Epithelial cell of proximal tubule (primary cell): ENCODE results near the gene KCNC1. TPM values are rescaled to one million over a fixed set of nuclear protein-coding genes. Genes with fewer than 3 reads are reported as not detected.

Experiments
- DNase-seq: peaks from one replicate; pipeline ENCODE4 v3.0.0-alpha.2; 2011; ENCODE audit warnings: low read depth
- H3K4me3 ChIP-seq: 2 replicates; pipeline ENCODE4 v1.5.1; 2011; ENCODE audit warnings: low read depth, mild to moderate bottlenecking, low read length
- CTCF ChIP-seq: conservative IDR thresholded peaks from 2 replicates; pipeline ENCODE4 v1.5.1; 2012; ENCODE audit warnings: low read depth, mild to moderate bottlenecking, low read length
- total RNA-seq: library from RNA; depleted of rRNA; stranded (reverse); fragments of >200 nt; gene quantifications from 2 replicates; pipeline ENCODE4 v1.2.3, GENCODE V29; 2015

The KCNC1 gene
- total RNA-seq, 1 donor from 2014 or later = not detected

GRCh38 chr11:17744151-17744940, 9.8 kb downstream of the KCNC1 start:
- DNase-seq = no peak
- TF ChIP-seq CTCF = no peak

GRCh38 chr11:17745023-17745772, 10.6 kb downstream of the KCNC1 start:
- no peak for TF ChIP-seq CTCF
- DNase-seq = no peak
- H3K4me3 ChIP-seq = no peak overlapping the region

More at GRCh38 chr11:17744151-17744940, 9.8 kb downstream of the KCNC1 start:
- H3K4me3 ChIP-seq = no peak overlapping the region

- no peak for TF ChIP-seq CTCF
- H3K4me3 ChIP-seq = no peak overlapping the region
- no peak for DNase-seq
Measured at GRCh38 chr11:17746096-17746495, 11.5 kb downstream of the KCNC1 start.

GRCh38 chr11:17747131-17747955, 12.8 kb downstream of the KCNC1 start:
- no peak for DNase-seq
- TF ChIP-seq CTCF = no peak
- H3K4me3 ChIP-seq = no peak overlapping the region

- no peak overlapping the region for H3K4me3 ChIP-seq
- no peak for TF ChIP-seq CTCF
- DNase-seq = no peak
Measured at GRCh38 chr11:17748044-17748443, 13.5 kb downstream of the KCNC1 start.

GRCh38 chr11:17748761-17749721, 14.5 kb downstream of the KCNC1 start:
- no peak for DNase-seq
- TF ChIP-seq CTCF = no peak
- H3K4me3 ChIP-seq = no peak overlapping the region
